NCI-H2196 treated with DMSO at 0.1 percent for 48 hours (cell line): ENCODE measurements around the gene ZMYND8.

Experiments
- DNase-seq: peaks from one replicate; lab custom pipeline; 2025; ENCODE audit not compliant: unreplicated experiment; lab: John Stamatoyannopoulos, UW

ZMYND8 gene

DNA sequence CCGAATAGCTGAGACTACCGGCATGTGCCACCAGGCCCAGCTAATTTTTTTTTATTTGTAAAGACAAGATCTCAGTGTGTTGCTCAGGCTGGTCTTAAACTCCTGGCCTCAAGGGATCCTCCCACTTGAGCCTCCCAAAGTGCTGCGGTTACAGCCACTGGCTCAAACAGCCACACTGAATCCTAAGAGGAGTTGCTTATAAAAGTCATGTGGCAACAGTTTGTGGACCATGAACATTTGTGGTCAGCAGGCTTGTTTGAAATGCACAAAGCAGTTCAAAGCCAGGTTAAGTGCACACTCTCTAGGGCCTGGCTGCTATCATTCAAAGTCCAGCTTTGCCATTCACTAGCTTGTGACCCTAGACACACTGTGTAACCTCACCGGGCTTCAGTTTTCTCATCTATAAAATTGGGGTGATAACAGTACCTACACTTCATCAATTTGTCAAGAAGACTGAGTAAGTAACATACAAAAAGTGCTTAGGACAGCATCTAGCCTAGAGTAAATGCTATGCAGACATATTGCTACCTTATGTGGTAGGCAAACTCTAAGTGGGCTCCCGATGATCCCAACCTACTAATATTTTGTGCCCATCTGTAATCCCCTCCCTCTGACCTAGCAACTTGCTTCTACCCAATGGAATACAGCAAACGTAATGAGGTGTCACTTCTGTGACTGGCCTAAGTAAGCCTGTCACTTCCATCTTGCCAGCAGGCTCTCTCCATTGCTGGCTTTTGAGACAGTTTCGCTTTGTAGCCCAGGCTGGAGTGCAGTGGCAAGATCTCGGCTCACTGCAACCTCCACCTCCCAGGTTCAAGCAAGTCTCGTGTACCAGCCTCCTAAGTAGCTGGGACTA is 122.9 kb downstream of the ZMYND8 start:
- no peak for DNase-seq

DNA sequence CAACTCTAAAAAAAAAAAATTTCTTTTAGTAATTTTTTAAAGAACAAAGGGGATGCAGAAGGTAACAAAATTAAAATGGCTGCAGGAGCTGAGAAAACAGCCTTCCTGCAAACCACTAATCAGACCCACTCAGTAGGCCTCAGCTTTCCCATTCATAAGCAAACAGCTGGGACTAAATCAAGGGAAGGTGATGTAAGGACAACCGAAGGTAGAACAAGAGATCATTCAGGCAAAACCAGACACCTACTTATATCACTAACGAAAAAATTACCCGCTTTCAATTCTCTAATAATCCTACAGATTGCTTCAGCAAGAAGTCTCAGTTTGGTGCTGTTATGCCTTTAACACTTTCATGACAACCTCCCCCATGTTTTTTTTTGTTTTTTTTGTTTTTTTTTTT is 124.0 kb downstream of the ZMYND8 start:
- DNase-seq: no peak

DNA sequence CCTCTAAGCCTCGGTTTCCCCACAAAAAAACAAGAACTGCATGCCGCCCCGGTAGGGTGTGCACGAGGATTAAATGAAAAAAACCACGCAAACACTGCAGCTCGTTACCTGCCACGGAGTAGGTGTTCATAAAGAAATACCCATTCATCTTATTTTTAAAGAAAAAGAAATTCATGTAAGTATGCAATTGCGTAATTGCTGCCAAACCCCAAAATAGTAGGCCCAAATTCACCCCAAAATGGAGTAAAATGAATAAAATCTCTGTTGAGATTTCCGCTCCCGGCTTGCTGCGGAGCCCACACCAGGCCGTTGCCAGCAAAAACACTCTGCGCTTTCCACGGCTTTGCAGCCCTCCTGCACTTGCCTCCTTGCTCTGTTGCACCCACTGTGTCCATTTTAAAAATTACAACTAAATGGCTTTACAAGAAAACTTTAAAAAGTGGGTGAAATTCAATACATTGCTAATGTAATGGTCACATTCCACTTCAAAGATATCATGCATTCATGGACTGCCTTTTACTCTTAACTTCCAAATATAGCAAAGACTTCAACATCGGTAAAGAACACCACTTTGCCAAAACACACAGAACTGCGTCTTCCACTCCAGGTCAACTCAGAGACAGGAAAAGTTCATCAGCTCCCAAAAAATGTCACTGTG is 125.0 kb downstream of the ZMYND8 start:
- DNase-seq: no peak

DNA sequence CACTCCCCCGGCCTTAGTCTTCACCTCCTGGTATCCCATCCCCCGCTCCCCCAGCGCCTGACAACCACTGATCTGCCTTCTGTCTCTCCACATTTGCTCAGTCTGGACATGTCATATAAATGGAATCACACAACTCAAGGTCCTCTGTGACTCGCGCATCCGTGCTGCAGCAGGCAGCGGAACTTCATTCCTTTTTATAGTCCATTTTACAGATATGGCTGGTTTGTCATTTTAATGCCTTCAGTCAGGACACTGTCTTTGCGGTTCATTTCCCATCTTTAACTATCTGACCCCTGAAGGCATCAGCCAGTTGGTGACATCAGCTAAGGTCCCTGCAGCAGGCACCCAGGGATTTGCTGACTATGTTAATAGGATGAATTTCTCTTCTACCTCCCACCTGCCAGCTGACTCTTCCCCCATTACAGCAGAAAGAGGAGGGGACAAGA is 125.7 kb downstream of the ZMYND8 start:
- no peak for DNase-seq

DNA sequence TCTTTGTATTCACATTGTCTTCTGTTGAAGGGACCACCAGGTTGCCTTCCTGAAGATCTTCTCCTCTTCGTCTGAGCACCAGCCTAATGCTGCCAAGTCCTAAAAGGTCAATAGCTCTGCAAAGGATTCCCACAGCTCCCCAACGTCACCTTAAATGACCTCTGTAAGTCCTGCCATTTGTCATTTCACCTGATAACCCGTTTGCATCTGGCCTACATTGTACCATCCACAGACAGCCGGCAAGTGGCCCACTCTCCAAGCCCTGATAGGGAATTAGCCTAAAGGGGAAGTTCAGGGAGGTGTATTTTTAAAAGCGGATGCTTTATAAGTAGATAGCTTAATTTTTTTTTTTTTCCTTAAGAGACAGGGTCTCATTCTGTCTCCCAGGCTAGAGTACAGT is 127.8 kb downstream of the ZMYND8 start:
- DNase-seq: no peak

DNA sequence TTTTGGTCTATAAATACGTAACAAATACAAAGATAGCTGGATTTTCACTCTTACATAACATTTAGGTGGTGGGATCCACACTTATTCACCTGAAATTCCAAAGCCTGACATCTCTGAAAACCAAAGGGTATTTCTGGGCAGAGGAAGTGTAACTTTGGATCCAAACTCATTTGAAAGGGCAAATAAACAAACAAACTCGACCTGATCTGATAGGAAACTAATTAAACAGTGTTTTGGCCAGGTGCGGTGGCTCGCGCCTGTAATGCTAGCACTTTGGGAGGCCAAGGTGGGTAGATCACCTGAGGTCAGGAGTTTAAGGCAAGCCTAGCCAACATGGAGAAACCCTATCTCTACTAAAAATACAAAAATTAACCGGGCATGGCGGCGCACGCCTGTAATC is 128.9 kb downstream of the ZMYND8 start:
- DNase-seq: no peak

DNA sequence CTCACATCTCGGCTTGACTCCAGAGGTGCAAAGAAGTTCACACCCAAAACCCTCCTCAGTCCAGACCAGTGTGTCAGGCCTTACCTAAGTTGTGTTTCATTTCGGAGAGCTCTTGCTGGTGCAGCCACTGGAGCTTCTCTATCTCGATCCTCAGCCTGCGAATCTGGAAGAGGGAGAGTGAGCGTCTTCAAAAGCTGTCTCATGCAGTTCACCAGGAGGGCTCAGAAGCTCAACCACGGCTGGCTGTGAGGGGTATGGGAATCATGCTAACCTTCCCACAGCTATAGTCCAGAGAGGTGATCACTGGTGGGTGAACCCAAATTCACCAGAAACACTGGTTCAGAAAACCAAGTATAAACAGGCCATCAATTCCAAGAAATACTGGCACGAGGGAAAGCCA is 129.4 kb downstream of the ZMYND8 start:
- DNase-seq: no peak

DNA sequence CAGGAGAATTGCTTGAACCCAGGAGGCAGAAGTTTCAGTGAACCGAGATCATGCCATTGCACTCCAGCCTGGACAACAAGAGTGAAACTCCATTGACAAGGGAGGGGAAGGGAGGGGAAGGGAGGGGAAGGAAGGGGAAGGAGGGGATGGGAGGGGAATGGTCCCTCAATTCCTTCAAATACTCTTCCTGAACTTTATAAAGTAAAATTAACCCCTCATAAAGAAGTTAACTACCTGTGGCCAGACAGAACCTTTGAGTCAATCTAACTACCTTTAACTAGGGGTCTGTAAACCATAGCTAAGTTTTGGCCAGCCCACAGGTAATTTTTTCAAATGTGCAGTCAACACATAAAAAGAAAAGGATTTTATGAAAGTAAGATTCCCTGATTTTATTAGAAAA is 131.0 kb downstream of the ZMYND8 start:
- no peak for DNase-seq

DNA sequence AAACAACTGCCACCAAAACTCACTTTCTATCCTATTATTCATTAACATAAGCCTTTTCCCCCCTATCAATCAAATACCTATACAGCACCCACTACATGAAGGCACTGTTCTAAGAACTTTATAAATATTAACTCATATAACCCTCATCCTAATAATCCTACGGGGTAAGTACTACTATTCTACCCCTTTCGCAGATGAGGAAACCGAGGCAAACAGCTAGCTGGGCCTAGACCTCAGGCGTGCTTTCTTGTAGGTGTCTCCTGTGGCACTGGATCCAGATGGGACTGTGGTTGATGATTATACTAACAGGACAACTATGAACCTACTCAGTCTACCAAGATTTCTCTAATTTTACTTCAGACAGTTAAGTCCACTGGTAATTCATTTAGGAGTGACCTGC is 131.6 kb downstream of the ZMYND8 start:
- no peak for DNase-seq

DNA sequence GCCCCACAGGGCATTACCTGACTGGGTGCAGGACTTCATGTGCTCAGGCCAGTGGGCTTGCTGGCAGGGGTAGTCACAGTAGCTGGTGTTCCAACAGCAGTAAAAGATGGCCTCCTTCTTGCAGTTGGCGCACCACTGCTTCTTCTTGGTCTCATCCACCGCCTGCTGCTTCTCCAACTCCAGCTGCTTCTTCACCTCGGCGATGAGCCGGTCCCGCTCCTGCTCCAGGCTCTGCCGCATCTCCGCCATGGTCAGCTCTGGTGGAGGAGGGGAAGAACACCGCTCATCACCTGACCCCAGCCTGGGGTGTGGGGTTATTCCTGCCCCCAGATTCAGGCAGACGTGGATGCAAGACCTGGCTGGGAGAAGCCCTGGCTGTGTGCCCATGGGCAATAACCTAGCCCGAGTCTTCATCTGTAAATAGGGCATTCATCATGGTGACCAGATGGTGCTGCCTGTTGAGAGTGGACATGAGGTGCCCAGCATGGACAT is 132.2 kb downstream of the ZMYND8 start:
- DNase-seq: no peak

DNA sequence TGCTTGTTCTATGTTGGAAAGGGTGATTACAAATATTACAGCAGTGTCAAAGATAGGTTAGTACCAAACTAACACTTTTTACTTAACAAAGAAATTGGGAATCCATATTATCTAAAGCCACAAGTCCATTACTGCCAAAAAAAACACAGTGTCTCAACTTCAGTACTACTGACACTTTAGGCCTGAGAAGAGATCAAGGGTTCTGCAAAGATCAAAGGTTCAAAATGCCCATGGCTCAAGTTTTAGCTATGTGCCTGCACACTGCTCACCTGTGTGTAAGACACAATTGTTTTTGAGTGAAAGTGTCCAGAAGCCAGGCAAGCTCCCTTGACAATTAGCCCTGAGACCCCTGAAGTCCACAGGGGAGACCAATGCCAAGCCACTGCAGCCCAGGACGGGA is 132.6 kb downstream of the ZMYND8 start:
- DNase-seq: no peak

DNA sequence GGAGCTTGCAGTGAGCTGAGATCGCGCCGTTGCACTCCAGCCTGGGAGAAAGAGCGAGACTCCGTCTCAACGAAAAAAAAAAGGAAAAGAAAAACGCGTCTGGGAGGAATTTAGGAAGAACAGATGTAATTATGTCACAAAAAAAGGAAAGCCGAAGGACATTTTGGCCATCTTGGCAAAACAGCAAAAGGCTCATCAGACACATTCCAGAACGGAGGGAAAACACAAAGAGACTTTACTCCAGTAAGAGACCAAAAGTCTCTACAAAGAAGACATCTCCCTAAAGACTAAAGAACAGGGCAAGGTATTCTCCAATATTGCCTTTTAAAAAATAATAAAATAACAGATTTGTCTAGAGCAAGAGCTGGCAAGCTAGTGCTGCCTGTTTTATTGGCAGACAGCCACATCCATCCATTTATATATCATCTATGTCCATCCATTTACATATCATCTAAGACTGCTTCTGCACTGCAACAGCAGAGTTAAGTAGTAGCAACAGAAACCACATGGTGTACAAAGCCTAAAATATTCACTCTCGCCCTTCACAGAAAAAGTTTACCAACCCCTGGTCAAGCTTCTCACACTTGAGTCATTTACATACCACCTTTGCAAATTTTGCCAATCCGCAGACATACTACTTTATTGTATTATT is 133.9 kb downstream of the ZMYND8 start:
- DNase-seq: no peak

DNA sequence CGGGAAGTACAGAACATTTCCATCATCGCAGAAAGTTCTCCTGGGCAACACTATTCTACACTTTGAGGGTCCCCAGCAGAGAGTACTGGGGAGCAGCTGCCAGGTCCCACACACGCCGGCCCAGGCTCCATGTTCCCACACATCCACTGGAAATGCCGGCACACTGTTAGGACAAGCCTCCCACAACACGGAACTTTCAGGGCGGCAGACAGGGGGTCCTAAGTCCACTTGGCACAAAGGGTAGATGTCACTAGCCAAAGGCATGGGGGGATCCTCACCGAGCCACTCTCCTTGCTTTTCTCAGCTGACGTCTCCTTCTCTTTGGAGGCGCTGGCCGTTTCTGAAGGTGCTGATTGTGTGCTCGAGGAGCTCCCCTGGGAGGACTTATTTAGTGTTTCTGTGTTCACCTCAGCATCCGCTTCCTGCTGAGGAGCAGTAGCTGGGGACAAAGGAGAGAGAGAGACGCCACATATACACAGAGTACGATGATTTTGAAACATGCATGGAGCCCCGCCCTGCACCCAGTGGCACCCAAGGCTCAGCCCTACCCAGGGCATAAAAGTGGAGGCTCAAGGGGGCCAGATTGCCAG is 135.4 kb downstream of the ZMYND8 start:
- DNase-seq: no peak

DNA sequence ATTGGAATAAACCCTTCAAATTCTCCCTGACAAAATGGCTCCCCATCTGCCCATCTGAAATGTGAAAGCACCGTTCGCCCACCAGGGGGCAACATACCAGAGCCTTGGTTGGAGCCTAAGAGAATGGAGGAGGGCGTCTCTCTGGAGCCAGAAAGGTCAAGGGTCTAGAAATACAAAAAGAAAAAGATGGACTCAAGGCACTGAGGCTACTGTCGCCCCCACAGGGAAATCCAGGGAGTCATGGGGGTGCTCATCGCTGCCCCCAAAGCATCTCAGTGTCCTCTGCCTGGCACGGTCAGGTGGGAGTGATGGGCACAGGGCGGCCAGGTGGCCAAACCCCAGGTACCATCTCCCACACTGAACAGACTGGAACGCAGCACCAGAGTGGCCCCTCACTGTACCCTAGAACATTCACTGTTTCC is 136.3 kb downstream of the ZMYND8 start:
- DNase-seq: no peak

DNA sequence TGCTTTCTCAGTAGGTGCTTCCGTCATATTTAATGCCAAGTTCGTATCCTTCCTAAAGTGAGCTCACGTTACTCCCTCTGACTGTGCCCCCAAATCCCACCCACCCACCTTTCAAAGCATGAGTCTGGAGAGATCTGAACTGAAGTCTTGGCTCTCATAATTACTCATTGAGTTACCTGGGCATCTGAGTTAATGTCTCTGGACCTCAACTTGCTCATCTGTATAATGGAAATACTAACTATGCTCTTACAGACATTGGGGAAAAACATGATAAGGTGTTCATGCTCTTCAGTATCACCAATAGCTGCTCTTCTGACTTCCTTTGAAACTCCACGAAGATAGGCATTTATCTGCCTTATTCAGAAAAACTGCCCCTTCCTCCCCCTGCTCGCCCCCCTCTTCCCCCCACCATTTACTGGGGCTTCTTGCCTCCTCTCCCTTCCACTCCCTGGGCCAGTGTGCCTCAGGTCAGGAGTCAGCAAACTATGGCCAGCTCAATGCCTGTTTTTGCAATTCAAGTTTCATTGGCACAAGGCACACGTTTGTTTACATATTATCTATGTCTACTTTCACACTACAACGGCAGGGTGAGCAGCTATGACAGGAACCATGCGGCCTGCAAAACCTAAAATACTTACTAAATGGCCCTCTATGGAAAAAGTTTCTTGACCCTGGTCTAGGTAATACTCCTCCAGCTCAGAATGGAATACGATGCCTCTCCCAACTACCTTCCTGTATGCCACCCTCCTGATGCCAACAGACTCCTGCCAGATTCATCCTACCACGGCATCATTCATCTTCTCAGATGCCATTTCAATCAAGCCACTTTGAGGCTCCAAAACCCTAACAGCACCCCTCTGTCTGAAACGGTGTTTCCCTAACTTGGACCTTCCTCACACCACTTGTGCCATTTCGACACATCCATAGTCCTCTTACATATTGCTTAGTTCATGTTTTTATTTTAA is 138.7 kb downstream of the ZMYND8 start:
- no peak for DNase-seq

DNA sequence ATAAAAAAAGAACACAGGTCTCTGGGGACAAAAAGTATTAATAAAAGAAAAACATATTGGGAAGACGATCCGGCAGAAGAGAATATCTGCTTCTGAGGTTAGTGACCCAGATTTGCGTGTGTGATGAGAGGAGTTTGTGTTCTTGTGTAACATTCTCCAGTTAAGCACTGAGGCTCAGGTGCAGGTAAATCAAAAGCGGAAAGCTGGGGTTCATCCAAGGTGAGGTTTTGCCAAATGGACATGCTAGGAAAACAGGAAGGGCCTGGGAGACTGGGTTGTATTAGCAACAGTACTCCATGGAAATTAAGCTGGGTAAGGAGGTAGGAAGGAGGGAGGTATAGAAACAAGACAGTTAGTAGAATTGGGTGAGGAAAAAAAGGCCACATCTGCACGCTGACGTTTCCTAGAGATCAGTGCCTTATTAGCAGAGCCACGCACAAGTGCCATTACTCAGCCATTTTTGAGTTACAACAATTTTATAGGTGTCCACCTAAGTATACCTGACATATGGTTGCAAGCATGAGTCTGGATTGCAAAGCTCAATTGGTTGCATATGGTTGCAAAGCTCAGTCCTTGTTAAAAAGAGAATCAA is 139.6 kb downstream of the ZMYND8 start:
- DNase-seq: no peak

DNA sequence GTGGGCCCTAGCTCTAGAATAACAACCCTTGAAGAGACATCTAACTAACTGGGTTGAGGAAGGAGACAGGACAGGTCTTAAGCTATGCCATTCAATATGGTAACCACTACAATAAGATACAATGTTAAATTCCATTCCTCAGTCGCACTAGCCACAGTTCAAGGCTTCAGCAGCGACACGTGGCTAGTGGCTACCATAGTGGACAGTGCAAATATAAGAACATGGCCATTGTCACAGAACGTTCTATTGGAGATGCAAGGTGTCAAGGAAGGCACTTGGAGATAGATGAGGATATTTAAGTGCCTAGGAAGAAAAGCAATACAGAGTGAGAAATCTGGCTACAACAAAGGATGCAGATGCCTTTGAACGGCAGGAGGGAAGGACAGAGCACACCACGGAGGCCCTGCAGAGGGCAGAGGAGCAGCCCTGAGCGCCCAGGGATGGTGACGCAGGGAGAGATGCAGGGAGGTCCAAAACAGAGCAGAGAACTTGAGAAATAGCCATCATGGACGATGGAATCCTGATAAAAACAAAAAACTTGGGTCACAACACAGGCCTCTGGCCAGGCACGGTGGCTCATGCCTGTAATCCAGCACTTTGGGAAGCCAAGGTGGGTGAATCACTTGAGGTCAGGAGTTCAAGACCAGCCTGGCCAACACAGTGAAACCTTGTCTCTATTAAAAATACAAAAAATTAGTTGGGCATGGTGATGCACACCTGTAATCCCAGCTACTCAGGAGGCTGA is 140.7 kb downstream of the ZMYND8 start:
- DNase-seq: no peak

DNA sequence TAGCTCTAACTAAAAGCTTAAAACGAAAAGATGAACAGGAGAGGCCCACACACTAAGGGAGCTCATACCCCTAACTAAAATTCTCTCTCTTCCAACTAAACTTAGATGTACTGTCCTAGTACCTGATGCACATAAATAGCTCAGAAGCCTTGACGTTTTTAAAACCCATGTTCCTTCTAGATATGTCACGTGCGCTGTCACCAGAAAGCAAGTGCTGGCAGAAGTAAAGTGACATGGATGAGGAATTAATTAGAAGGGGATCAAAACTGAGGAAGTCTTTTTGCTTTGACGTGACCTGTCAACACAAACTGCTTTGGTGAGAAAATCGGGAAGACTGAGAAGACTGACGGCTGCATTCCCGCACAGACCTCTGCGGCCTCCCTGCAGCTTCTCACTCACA is 142.5 kb downstream of the ZMYND8 start:
- no peak for DNase-seq

DNA sequence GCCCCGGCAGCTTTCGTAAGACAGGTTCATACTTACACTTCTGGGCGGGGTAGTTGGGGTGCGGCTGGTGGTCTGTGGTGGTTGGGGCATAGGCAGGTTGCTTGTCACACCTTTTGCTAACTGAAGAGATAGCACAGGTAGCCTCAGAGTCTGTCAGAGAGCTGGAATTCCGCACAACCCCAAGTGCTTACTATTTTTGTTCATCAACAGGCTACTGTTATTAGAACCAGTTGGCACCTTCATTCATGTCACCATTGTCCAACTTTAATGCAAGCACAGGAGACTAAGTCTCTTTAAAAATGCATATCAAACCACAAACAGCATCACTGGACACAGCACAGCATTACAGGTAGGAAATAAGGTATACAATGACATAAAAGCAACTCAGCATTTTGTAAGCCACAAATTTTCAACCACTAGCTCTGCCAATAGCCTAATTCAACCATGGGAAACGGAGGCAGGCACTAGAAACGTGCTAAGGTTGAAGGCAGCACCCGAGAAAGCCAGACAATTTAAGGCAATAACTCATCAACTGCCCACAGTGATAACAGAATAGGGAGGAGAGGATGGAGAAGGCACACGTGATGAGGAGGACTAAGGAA is 143.8 kb downstream of the ZMYND8 start:
- DNase-seq: no peak
